IPS-20b (cell line): ENCODE measurements around the gene ADAM12.

Experiments used
- H3K27ac ChIP-seq: one replicate; pipeline ENCODE4 v1.5.1; 2013; ENCODE audit warnings: low read length
- H3K27me3 ChIP-seq: 2 replicates; pipeline ENCODE4 v1.6.1; 2013; ENCODE audit warnings: mild to moderate bottlenecking, low read length, inconsistent platforms; ENCODE audit not compliant: insufficient read depth
- H3K36me3 ChIP-seq: 2 replicates; pipeline ENCODE4 v1.6.1; 2013; ENCODE audit warnings: low read depth, mild to moderate bottlenecking, inconsistent platforms, low read length, moderate library complexity; ENCODE audit not compliant: insufficient read depth
- H3K4me1 ChIP-seq: 2 replicates; pipeline ENCODE4 v1.6.1; 2013; ENCODE audit warnings: mild to moderate bottlenecking, control low read depth, inconsistent platforms, low read length, moderate library complexity; ENCODE audit not compliant: insufficient read depth
- H3K4me3 ChIP-seq: 2 replicates; pipeline ENCODE4 v1.5.1; 2013; ENCODE audit warnings: mild to moderate bottlenecking, low read length, inconsistent platforms
- H3K9ac ChIP-seq: 2 replicates; pipeline ENCODE4 v1.6.1; 2013; ENCODE audit warnings: low read depth, mild to moderate bottlenecking, inconsistent platforms, low read length, moderate library complexity
- H3K9me3 ChIP-seq: 2 replicates; pipeline ENCODE4 v1.6.1; 2013; ENCODE audit warnings: mild to moderate bottlenecking, low read depth, low read length, inconsistent platforms; ENCODE audit not compliant: insufficient read depth

The ADAM12 gene

GRCh38 chr10:126222736-126223511, 165.4 kb downstream of the ADAM12 start:
- Histone ChIP-seq H3K4me1 (no peaks in the 10 kb centered on the region), H3K9me3 (no peaks in the 10 kb centered on the region), H3K36me3 (no peaks in the 10 kb centered on the region), H3K4me3 (no peak overlapping the region), H3K9ac (no peak overlapping the region), H3K27ac (no peak overlapping the region), H3K27me3 (no peaks in the 10 kb centered on the region)

DNA sequence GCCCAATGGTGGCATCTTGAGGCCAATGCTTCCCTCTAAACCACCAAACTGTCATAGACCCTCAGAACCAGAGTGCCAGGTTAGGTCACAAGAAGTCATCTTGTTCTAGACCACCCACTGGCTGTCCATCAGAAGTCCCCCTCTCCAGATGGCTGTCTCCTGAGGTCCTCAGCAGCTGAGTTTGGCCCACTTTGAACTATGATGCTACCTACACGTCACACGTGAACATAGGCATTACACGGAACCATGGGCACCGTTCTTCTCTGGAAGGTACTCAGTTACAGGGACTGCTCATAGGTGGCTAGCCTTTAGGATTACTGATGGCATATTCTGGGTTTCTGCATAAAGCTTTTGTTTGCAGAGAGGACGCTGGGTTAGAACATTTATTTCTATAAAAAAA, 166.4 kb downstream of the ADAM12 start:
- H3K4me1 ChIP-seq: no peaks in the 10 kb centered on the region
- H3K27ac ChIP-seq: no peak overlapping the region
- no peaks in the 10 kb centered on the region for H3K36me3 ChIP-seq
- H3K9ac ChIP-seq: no peak overlapping the region
- no peaks in the 10 kb centered on the region for H3K9me3 ChIP-seq
- H3K27me3 ChIP-seq: no peaks in the 10 kb centered on the region
- H3K4me3 ChIP-seq: no peak overlapping the region

GRCh38 chr10:126218778-126219649, 169.3 kb downstream of the ADAM12 start:
- Histone ChIP-seq H3K4me1 (peaks cover 3% of the 10 kb centered on the region; the same call in 1 of the 2 replicates), H3K4me3 (no peak overlapping the region), H3K9me3 (no peaks in the 10 kb centered on the region)

GRCh38 chr10:126218174-126218573, 170.1 kb downstream of the ADAM12 start:
- H3K9ac ChIP-seq: no peak overlapping the region
- H3K36me3 ChIP-seq: no peaks in the 10 kb centered on the region
- peaks cover 3% of the 10 kb centered on the region; the same call in 1 of the 2 replicates for H3K4me1 ChIP-seq
- no peaks in the 10 kb centered on the region for H3K27me3 ChIP-seq
- no peak overlapping the region for H3K4me3 ChIP-seq
- no peaks in the 10 kb centered on the region for H3K9me3 ChIP-seq
- no peak overlapping the region for H3K27ac ChIP-seq

More at GRCh38 chr10:126218778-126219649, 169.3 kb downstream of the ADAM12 start:
- Histone ChIP-seq H3K36me3 (no peaks in the 10 kb centered on the region), H3K27ac (no peak overlapping the region), H3K27me3 (no peaks in the 10 kb centered on the region), H3K9ac (no peak overlapping the region)

GRCh38 chr10:126216632-126216961, 171.7 kb downstream of the ADAM12 start:
- Histone ChIP-seq H3K36me3 (no peaks in the 10 kb centered on the region), H3K27ac (no peak overlapping the region), H3K27me3 (no peaks in the 10 kb centered on the region), H3K9me3 (no peaks in the 10 kb centered on the region), H3K9ac (no peak overlapping the region), H3K4me1 (peaks cover 3% of the 10 kb centered on the region; the same call in 1 of the 2 replicates), H3K4me3 (no peak overlapping the region)

GRCh38 chr10:126215746-126216631, 172.3 kb downstream of the ADAM12 start:
- Histone ChIP-seq H3K27ac (no peak overlapping the region), H3K9ac (no peak overlapping the region), H3K27me3 (no peaks in the 10 kb centered on the region), H3K9me3 (no peaks in the 10 kb centered on the region), H3K36me3 (no peaks in the 10 kb centered on the region), H3K4me1 (peaks cover 3% of the 10 kb centered on the region; the same call in 1 of the 2 replicates), H3K4me3 (no peak overlapping the region)

DNA sequence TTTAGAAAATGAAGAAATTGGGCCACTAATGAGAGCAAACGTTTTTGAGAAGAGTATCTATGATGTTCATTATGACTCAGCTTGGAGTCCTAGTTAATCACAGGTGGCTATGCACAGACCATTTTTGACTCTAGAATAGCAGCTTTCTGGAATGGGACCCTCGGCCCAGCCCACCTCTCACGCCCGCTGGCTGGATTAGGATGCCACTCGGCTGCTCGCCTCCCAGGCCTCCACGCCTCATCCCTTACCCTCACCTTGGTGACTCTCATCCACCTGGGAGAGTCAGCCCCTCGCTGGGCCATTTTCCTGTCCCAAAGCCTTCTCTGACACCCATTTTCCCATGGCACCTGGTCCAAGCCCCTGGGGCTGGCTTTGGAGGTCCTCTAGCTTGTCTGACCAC, 173.6 kb downstream of the ADAM12 start:
- H3K27me3 ChIP-seq: no peaks in the 10 kb centered on the region
- H3K9me3 ChIP-seq: no peaks in the 10 kb centered on the region
- peaks cover 3% of the 10 kb centered on the region; the same call in 1 of the 2 replicates for H3K4me1 ChIP-seq
- no peak overlapping the region for H3K4me3 ChIP-seq
- H3K36me3 ChIP-seq: no peaks in the 10 kb centered on the region
- no peak overlapping the region for H3K27ac ChIP-seq
- H3K9ac ChIP-seq: no peak overlapping the region

DNA sequence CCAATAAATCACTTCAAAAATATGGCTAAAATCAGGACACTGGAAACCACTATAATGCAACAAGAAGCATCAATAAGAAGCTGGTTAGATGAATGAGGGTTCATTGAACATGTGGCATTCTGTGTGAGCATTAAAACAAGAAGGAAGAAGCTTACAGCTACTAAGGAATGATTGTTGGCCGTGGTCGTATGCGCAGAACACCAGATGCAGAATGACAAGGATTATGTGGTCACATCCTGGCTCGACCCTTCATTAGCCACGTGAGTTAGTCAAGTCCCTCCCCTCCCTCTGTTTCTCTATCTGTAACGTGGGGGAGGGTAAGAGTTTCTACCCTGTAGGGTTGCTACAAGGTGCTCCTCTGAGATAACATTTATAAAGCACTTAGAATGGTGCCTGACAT, 174.3 kb downstream of the ADAM12 start:
- Histone ChIP-seq H3K4me3 (no peak overlapping the region), H3K27me3 (no peaks in the 10 kb centered on the region), H3K4me1 (peaks cover 3% of the 10 kb centered on the region; the same call in 1 of the 2 replicates), H3K36me3 (no peaks in the 10 kb centered on the region), H3K27ac (no peak overlapping the region), H3K9me3 (no peaks in the 10 kb centered on the region), H3K9ac (no peak overlapping the region)

DNA sequence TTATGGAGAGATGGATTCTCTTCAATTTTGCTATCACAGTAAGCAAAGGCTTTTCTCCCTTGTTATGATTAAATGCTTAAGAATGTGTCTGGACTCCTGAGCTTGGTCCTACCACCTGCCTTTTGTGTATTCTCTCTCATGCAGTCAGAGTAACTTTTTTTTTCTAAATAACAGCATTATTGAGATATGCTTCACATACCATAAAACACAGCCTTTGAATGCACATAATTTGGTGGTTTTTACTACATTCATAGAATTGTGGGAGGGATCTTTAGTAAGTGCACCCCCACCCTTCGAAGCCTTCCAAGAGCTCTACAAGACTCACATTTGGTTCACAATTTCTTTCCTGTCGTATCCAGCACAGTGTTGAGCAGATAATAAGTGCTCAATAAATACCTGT, 175.5 kb downstream of the ADAM12 start:
- Histone ChIP-seq H3K36me3 (no peaks in the 10 kb centered on the region), H3K27ac (no peak overlapping the region), H3K4me1 (peaks cover 3% of the 10 kb centered on the region; the same call in 1 of the 2 replicates), H3K4me3 (no peak overlapping the region), H3K9ac (no peak overlapping the region), H3K9me3 (no peaks in the 10 kb centered on the region), H3K27me3 (no peaks in the 10 kb centered on the region)

DNA sequence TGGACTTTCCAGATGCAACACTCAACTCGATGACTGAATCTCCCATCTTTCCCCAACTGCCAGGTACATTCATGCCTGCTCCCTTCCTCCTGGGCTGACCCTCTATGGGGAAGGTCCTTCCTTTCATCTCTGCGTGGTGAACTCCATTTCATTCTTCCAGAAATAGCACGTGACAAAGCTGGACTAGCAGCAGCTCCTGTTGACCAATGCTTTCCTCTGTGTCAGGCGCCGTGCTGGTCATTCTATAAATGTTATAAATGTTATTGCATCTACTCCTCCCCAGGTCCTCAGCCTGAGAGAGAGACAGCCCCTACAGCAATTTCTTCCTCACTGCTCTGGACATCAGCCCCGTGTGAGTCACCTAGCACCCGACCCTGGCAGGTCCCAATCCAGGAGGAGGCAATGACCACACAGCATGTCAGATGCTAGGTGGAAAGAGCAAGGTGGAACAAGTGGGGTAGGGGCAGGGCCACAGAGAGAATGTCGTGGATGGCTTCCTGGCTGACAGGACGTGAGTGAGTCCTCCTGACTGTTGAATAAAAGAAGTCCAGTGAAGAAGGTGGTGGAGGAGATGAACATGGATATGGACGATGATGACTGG, 178.1 kb downstream of the ADAM12 start:
- Histone ChIP-seq H3K9ac (no peak overlapping the region), H3K9me3 (no peaks in the 10 kb centered on the region), H3K4me3 (no peak overlapping the region), H3K27me3 (no peaks in the 10 kb centered on the region), H3K27ac (no peak overlapping the region), H3K4me1 (no peaks in the 10 kb centered on the region), H3K36me3 (no peaks in the 10 kb centered on the region)

- Histone ChIP-seq H3K9me3 (no peaks in the 10 kb centered on the region), H3K9ac (no peak overlapping the region), H3K27ac (no peak overlapping the region), H3K4me3 (no peak overlapping the region), H3K4me1 (no peaks in the 10 kb centered on the region), H3K36me3 (no peaks in the 10 kb centered on the region), H3K27me3 (no peaks in the 10 kb centered on the region)
Observed at GRCh38 chr10:126209451-126209850, 178.8 kb downstream of the ADAM12 start.
